Measurements from ENCODE around the gene TEPSIN.

GRCh38 chr17:81277421-81277820, 38.6 kb upstream of the TEPSIN start:
- no peak for TF ChIP-seq CTCF (IDR thresholded peaks at IDR 0.05)
- no peak for TF ChIP-seq POLR2A (IDR thresholded peaks at IDR 0.05)
- TF ChIP-seq EP300 (IDR thresholded peaks at IDR 0.05) = no peak

All from ovary (tissue), 3 donors.